ENCODE data around the gene CASP12.

The CASP12 gene

DNA sequence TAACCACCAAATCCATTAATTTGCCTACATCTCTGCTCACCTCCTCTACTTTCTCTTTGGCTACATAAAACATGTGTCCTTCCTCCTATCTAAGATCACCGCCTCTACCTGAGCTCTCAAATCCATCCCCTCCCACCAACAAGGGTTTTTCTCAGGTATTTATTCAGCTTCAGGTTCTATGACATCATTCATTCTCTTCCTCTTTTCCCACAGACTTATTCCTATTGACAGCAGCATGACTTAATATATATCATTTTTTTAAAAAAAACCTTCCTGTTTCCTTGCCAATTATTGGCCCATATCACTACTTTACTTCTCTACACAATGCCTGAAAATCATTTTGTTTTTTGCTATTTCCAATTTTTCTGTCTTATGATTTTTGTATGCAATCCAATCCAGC, 4.4 kb downstream of the CASP12 start:
- no peaks in the 10 kb centered on the region for H3K9me3 ChIP-seq (ENCODE audit: low read length)
- no peak overlapping the region for H2AFZ ChIP-seq (ENCODE audit: low read length)
- TF ChIP-seq, protein P1, sequence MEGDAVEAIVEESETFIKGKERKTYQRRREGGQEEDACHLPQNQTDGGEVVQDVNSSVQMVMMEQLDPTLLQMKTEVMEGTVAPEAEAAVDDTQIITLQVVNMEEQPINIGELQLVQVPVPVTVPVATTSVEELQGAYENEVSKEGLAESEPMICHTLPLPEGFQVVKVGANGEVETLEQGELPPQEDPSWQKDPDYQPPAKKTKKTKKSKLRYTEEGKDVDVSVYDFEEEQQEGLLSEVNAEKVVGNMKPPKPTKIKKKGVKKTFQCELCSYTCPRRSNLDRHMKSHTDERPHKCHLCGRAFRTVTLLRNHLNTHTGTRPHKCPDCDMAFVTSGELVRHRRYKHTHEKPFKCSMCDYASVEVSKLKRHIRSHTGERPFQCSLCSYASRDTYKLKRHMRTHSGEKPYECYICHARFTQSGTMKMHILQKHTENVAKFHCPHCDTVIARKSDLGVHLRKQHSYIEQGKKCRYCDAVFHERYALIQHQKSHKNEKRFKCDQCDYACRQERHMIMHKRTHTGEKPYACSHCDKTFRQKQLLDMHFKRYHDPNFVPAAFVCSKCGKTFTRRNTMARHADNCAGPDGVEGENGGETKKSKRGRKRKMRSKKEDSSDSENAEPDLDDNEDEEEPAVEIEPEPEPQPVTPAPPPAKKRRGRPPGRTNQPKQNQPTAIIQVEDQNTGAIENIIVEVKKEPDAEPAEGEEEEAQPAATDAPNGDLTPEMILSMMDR (IDR thresholded peaks at IDR 0.05; ENCODE audit: low read length) = no peak
- no peak for TF ChIP-seq EZH2 (IDR thresholded peaks at IDR 0.05; ENCODE audit: borderline replicate concordance, low read length)
- no peak overlapping the region for H3K27ac ChIP-seq (ENCODE audit: low read depth, low read length, poor library complexity, severe bottlenecking)
- no peak overlapping the region for H3K4me3 ChIP-seq (ENCODE audit: low read depth, low read length, poor library complexity, severe bottlenecking)
- H3K27me3 ChIP-seq (ENCODE audit: insufficient read depth, low read length) = no peaks in the 10 kb centered on the region
- H4K20me1 ChIP-seq (ENCODE audit: insufficient read depth, low read length) = no peaks in the 10 kb centered on the region
- no peak overlapping the region for H3K4me2 ChIP-seq (ENCODE audit: low read length)
- H3F3A ChIP-seq (ENCODE audit: insufficient read depth, low read length) = no peaks in the 10 kb centered on the region
- H3K79me2 ChIP-seq (ENCODE audit: insufficient read depth, low read length) = no peaks in the 10 kb centered on the region
- no peaks in the 10 kb centered on the region for H3K9me2 ChIP-seq (ENCODE audit: low read depth, low read length)
- peaks cover 14% of the 10 kb centered on the region for H3K4me1 ChIP-seq (ENCODE audit: insufficient read depth, low read length, severe bottlenecking)
- H3K9ac ChIP-seq (ENCODE audit: low read length) = no peak overlapping the region
- no peaks in the 10 kb centered on the region for H3K36me3 ChIP-seq (ENCODE audit: insufficient read depth, low read length)

DNA sequence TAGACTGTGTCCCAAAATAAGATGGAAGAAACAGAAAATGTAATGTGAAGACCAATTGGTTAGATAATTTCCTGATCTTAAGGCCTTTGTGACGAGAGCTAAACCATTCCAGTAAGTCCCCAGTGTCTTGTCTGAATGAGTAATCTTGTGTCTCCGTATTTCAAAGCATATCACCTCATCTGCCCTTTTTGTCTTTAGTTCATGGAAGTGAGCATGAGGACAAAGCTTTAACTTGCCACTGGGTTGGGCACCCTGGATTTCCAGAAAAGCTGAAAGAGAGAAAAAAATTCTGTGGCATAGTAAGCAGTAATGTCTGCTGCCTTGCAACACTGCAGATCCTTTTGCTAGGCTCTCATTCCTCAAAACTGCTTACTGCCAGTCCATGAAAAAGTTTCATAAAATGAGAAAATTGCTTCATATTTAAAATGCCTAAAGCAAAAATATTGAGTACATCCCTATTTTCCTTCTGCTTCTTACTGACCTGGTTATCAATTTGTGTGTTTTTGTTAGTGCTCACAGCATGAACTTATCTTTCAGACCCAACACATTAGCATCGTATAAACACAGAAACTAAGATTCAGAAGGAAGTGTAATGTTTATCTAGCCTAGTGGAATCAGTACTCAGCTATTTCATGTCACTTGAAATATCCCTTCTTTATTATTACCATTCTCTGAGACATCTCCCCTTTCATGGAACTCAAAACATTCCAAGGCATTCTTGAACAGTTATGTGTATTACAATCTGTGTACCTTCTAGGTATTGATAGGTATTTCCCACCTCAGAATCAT, 5.3 kb downstream of the CASP12 start:
- Histone ChIP-seq H3K9me2 (ENCODE audit: low read depth, low read length) (no peaks in the 10 kb centered on the region), H3K79me2 (ENCODE audit: insufficient read depth, low read length) (no peaks in the 10 kb centered on the region), H3K36me3 (ENCODE audit: insufficient read depth, low read length) (no peaks in the 10 kb centered on the region), H3K27me3 (ENCODE audit: insufficient read depth, low read length) (no peaks in the 10 kb centered on the region), H3K4me1 (ENCODE audit: insufficient read depth, low read length, severe bottlenecking) (peaks cover 5% of the 10 kb centered on the region), H3K9ac (ENCODE audit: low read length) (no peak overlapping the region), H3F3A (ENCODE audit: insufficient read depth, low read length) (no peaks in the 10 kb centered on the region), H3K27ac (ENCODE audit: low read depth, low read length, poor library complexity, severe bottlenecking) (no peak overlapping the region), H4K20me1 (ENCODE audit: insufficient read depth, low read length) (no peaks in the 10 kb centered on the region), H3K9me3 (ENCODE audit: low read length) (no peaks in the 10 kb centered on the region), H3K4me2 (ENCODE audit: low read length) (no peak overlapping the region), H3K4me3 (ENCODE audit: low read depth, low read length, poor library complexity, severe bottlenecking) (no peak overlapping the region), H2AFZ (ENCODE audit: low read length) (no peak overlapping the region)
- TF ChIP-seq, protein P1 (IDR thresholded peaks at IDR 0.05; ENCODE audit: low read length) = no peak
- no peak for TF ChIP-seq EZH2 (IDR thresholded peaks at IDR 0.05; ENCODE audit: borderline replicate concordance, low read length)

DNA sequence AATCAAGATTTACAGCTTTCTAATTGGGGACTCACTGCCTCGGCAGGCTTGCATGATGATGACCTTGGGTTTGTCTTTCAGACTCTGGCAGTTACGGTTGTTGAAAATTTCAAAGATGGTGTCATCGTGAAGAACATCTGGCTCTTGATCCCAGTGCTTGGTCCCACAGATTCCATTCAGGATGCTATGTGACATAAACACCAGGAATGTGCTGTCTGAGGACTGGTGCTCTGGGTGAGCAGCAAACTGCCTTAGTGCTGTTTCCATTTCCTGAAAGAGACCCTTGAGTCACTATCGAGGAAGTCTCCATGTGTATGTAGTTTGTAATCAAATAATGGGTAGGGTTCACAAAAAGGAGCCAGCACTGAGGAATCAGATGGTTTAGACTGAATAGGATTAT, 7.1 kb downstream of the CASP12 start:
- H3K9me3 ChIP-seq (ENCODE audit: low read length) = no peaks in the 10 kb centered on the region
- no peak overlapping the region for H3K27ac ChIP-seq (ENCODE audit: low read depth, low read length, poor library complexity, severe bottlenecking)
- no peaks in the 10 kb centered on the region for H3K4me1 ChIP-seq (ENCODE audit: insufficient read depth, low read length, severe bottlenecking)
- no peaks in the 10 kb centered on the region for H4K20me1 ChIP-seq (ENCODE audit: insufficient read depth, low read length)
- H3F3A ChIP-seq (ENCODE audit: insufficient read depth, low read length) = no peaks in the 10 kb centered on the region
- H3K36me3 ChIP-seq (ENCODE audit: insufficient read depth, low read length) = no peaks in the 10 kb centered on the region
- no peak overlapping the region for H3K9ac ChIP-seq (ENCODE audit: low read length)
- no peak overlapping the region for H3K4me2 ChIP-seq (ENCODE audit: low read length)
- no peak overlapping the region for H2AFZ ChIP-seq (ENCODE audit: low read length)
- H3K27me3 ChIP-seq (ENCODE audit: insufficient read depth, low read length) = no peaks in the 10 kb centered on the region
- no peaks in the 10 kb centered on the region for H3K9me2 ChIP-seq (ENCODE audit: low read depth, low read length)
- no peaks in the 10 kb centered on the region for H3K79me2 ChIP-seq (ENCODE audit: insufficient read depth, low read length)
- TF ChIP-seq, protein P1 (IDR thresholded peaks at IDR 0.05; ENCODE audit: low read length) = no peak
- TF ChIP-seq EZH2 (IDR thresholded peaks at IDR 0.05; ENCODE audit: borderline replicate concordance, low read length) = no peak
- no peak overlapping the region for H3K4me3 ChIP-seq (ENCODE audit: low read depth, low read length, poor library complexity, severe bottlenecking)

Data from OCI-LY1 (cell line).